NCI-H226 (cell line): ENCODE data around the gene CDH22.

Experiments used
- DNase-seq: peaks from one replicate; pipeline ENCODE4 v3.0.0-alpha.2; 2015

CDH22 gene

DNA sequence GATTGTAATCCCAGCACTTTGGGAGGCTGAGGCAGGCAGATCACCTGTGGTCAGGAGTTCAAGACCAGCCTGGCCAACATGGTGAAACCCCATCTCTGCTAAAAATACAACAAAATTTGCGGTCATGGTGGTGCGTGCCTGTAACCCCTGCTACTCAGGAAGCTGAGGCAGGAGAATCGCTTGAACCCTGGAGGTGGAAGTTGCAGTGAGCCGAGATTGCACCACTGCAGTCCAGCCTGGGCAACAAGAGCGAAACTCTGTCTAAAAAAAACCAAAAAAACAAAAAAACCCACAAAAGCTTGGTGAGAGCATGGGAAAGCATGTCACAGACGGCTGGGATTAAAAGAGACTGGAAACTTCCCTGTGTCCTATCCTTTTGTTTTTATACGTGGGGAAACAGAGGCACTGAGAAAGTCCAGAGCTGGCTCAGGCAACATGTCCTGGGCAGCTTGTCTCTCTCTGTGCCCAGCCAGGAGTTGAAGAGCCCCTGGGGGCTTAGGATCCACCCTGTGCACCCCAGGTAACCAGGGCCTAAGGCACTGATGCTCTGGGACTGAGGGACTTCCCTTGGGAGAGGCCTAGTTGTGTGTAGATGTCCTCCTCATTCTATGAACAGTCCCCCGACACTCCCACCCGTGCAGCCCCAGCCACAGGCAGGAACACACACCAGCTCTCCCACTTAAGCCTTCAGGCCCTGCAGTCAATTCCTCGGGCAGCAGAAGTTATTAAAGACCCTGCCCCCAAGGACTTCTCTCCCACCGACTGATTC lies 174.2 kb downstream of the CDH22 start:
- no peak for DNase-seq

DNA sequence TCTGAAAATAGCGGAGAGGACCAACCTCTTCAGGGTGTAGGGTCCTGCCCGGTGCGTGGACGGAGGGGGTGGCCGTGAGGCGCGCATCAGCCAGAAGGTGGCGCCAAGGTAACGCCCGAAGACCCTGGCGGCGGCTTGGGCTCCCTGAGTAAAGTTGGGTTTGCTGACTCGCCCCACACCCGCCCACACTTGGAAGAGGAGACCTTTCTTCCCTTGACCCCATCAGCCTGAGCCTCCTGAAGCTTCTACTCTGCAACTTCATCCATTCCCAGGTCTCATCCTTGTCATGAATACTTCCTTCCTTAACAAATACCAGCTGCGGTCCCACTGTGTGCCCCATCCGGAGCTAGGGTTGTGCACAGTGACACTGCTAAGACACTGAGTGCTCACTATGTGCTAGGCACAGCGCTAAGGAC lies 175.6 kb downstream of the CDH22 start:
- DNase-seq: peak; percentile 42

DNA sequence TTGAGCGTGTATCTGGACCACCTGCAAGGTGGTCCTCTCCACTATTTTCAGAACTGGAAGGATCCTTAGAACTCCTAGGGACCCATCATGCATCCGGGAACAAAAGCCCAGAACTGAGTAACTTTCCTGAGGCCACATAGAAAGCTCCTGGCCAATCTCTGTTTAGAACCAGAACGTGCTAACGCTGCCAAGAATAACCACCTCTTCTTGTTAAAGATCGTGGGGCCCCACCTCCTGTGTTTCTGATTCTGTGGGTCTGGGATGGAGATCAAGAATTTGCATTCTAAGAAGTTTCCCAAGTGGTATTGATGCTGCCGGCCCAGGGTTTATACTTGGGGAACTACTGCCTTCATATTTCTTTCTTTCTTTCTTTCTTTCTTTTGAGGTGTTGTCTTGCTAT lies 176.9 kb downstream of the CDH22 start:
- DNase-seq: no peak

DNA sequence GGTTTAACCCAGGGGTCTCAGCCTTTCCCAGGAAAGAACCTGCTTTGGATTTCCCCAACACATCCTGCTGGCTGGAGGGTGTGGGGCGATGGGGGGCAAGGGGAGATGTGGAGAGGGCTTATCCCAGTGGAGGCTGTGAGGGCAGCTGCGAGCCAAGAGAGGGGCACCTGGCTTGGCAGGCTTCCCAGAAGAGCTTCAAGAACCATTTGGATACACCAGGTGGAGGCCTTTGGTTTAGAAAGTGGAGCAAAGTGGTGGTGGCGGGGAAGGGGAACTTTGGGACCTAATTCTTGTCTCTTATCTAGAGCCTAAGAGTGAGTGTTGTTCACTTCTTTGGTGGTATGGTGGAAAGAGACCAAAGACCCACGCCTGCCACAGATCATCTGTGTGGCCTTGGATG lies 177.8 kb downstream of the CDH22 start:
- no peak for DNase-seq

- no peak for DNase-seq
Observed at GRCh38 chr20:46129955-46130481, 178.3 kb downstream of the CDH22 start.

- DNase-seq: no peak
Observed at GRCh38 chr20:46128310-46129151, 179.8 kb downstream of the CDH22 start.

GRCh38 chr20:46127396-46128010 lies 180.8 kb downstream of the CDH22 start:
- no peak for DNase-seq

GRCh38 chr20:46126440-46127056 lies 181.8 kb downstream of the CDH22 start:
- no peak for DNase-seq
